ENCODE measurements around the gene PXDN.

Gene PXDN

DNA sequence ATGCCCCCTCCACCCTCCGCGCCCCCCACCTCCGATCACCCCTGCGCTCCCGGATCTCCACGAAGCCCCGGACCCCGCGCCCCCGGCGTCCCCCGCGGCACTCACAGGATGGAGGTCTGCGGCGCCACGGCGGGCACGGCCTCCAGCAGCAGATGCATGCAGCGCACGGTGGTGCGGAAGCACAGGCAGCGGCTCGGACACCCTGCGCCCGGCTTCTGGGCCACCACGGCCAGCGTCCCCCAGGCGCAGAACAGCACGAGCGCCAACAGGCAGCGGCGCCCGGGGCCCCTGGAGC is 217 bp downstream of the PXDN start:
- ChIA-PET POLR2A (no interaction called here), CTCF (no interaction called here)
- H3K36me3 ChIP-seq (ENCODE audit: control insufficient read depth in 2 of 2, insufficient read depth in 1 of 2, low read length in 2 of 2): peaks cover 0 to 3% of the 10 kb centered on the region in 2 experiments; a peak in 1 of 3 replicates
- H3K4me3 ChIP-seq (ENCODE audit: low read depth, low read length): peak overlapping the region; percentile 45
- H3K4me1 ChIP-seq (ENCODE audit: control insufficient read depth, insufficient read depth, low read length): no peaks in the 10 kb centered on the region
- H3K9me3 ChIP-seq (ENCODE audit: control insufficient read depth, insufficient read depth, low read depth, low read length): no peaks in the 10 kb centered on the region
- peak overlapping the region; percentile 37; the same call in 1 of the 2 replicates for H3K27ac ChIP-seq (ENCODE audit: extremely low read depth, low read depth, low read length)
- TF ChIP-seq, protein P1, sequence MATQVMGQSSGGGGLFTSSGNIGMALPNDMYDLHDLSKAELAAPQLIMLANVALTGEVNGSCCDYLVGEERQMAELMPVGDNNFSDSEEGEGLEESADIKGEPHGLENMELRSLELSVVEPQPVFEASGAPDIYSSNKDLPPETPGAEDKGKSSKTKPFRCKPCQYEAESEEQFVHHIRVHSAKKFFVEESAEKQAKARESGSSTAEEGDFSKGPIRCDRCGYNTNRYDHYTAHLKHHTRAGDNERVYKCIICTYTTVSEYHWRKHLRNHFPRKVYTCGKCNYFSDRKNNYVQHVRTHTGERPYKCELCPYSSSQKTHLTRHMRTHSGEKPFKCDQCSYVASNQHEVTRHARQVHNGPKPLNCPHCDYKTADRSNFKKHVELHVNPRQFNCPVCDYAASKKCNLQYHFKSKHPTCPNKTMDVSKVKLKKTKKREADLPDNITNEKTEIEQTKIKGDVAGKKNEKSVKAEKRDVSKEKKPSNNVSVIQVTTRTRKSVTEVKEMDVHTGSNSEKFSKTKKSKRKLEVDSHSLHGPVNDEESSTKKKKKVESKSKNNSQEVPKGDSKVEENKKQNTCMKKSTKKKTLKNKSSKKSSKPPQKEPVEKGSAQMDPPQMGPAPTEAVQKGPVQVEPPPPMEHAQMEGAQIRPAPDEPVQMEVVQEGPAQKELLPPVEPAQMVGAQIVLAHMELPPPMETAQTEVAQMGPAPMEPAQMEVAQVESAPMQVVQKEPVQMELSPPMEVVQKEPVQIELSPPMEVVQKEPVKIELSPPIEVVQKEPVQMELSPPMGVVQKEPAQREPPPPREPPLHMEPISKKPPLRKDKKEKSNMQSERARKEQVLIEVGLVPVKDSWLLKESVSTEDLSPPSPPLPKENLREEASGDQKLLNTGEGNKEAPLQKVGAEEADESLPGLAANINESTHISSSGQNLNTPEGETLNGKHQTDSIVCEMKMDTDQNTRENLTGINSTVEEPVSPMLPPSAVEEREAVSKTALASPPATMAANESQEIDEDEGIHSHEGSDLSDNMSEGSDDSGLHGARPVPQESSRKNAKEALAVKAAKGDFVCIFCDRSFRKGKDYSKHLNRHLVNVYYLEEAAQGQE (tag by site-specific recombination; IDR thresholded peaks at IDR 0.05): 0 out of 2 replicates have a peak, but pooled peaks have one; percentile 48
- TF ChIP-seq YY2 (tag by site-specific recombination; IDR thresholded peaks at IDR 0.05) (no peak), ZNF133 (tag by site-specific recombination; IDR thresholded peaks at IDR 0.05) (no peak), ZNF48 (tag by site-specific recombination; IDR thresholded peaks at IDR 0.05) (no peak), ZBTB8A (tag by site-specific recombination; IDR thresholded peaks at IDR 0.05) (peak; percentile 29; the same call in 1 of the 2 replicates), ZEB2 (tag by site-specific recombination; IDR thresholded peaks at IDR 0.05) (no peak), ZNF184 (tag by site-specific recombination; IDR thresholded peaks at IDR 0.05) (no peak), ZNF335 (tag by site-specific recombination; conservative IDR thresholded peaks at IDR 0.05) (peak; percentile 79), ZNF341 (tag by site-specific recombination; IDR thresholded peaks at IDR 0.05; ENCODE audit: low read depth) (no peak), ZNF174 (tag by site-specific recombination; IDR thresholded peaks at IDR 0.05) (no peak), ZNF211 (tag by site-specific recombination; IDR thresholded peaks at IDR 0.05; ENCODE audit: low read depth) (no peak), ZNF701 (tag by site-specific recombination; IDR thresholded peaks at IDR 0.05) (no peak), OSR2 (tag by site-specific recombination; IDR thresholded peaks at IDR 0.05) (no peak), ZNF16 (tag by site-specific recombination; IDR thresholded peaks at IDR 0.05; ENCODE audit: low read depth) (no peak), ZNF843 (tag by site-specific recombination; IDR thresholded peaks at IDR 0.05) (no peak), ZNF654 (tag by site-specific recombination; IDR thresholded peaks at IDR 0.05; ENCODE audit: low read depth) (no peak), SP7 (tag by site-specific recombination; IDR thresholded peaks at IDR 0.05) (no peak), ZNF433 (tag by site-specific recombination; IDR thresholded peaks at IDR 0.05; ENCODE audit: low read depth) (no peak), GLIS2 (tag by site-specific recombination; IDR thresholded peaks at IDR 0.05) (0 out of 2 replicates have a peak, but pooled peaks have one; percentile 38)
- TF ChIP-seq, protein P2, sequence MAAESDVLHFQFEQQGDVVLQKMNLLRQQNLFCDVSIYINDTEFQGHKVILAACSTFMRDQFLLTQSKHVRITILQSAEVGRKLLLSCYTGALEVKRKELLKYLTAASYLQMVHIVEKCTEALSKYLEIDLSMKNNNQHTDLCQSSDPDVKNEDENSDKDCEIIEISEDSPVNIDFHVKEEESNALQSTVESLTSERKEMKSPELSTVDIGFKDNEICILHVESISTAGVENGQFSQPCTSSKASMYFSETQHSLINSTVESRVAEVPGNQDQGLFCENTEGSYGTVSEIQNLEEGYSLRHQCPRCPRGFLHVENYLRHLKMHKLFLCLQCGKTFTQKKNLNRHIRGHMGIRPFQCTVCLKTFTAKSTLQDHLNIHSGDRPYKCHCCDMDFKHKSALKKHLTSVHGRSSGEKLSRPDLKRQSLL (tag by site-specific recombination; IDR thresholded peaks at IDR 0.05): no peak
- TF ChIP-seq, protein P3, sequence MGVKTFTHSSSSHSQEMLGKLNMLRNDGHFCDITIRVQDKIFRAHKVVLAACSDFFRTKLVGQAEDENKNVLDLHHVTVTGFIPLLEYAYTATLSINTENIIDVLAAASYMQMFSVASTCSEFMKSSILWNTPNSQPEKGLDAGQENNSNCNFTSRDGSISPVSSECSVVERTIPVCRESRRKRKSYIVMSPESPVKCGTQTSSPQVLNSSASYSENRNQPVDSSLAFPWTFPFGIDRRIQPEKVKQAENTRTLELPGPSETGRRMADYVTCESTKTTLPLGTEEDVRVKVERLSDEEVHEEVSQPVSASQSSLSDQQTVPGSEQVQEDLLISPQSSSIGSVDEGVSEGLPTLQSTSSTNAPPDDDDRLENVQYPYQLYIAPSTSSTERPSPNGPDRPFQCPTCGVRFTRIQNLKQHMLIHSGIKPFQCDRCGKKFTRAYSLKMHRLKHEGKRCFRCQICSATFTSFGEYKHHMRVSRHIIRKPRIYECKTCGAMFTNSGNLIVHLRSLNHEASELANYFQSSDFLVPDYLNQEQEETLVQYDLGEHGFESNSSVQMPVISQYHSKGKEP (tag by site-specific recombination; IDR thresholded peaks at IDR 0.05): no peak
- TF ChIP-seq, protein P4, sequence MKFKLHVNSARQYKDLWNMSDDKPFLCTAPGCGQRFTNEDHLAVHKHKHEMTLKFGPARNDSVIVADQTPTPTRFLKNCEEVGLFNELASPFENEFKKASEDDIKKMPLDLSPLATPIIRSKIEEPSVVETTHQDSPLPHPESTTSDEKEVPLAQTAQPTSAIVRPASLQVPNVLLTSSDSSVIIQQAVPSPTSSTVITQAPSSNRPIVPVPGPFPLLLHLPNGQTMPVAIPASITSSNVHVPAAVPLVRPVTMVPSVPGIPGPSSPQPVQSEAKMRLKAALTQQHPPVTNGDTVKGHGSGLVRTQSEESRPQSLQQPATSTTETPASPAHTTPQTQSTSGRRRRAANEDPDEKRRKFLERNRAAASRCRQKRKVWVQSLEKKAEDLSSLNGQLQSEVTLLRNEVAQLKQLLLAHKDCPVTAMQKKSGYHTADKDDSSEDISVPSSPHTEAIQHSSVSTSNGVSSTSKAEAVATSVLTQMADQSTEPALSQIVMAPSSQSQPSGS (tag by site-specific recombination; IDR thresholded peaks at IDR 0.05; ENCODE audit: low read depth): no peak
- TF ChIP-seq, protein P5, sequence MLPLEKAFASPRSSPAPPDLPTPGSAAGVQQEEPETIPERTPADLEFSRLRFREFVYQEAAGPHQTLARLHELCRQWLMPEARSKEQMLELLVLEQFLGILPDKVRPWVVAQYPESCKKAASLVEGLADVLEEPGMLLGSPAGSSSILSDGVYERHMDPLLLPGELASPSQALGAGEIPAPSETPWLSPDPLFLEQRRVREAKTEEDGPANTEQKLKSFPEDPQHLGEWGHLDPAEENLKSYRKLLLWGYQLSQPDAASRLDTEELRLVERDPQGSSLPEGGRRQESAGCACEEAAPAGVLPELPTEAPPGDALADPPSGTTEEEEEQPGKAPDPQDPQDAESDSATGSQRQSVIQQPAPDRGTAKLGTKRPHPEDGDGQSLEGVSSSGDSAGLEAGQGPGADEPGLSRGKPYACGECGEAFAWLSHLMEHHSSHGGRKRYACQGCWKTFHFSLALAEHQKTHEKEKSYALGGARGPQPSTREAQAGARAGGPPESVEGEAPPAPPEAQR (tag by site-specific recombination; IDR thresholded peaks at IDR 0.05): no peak
- TF ChIP-seq, protein P6, sequence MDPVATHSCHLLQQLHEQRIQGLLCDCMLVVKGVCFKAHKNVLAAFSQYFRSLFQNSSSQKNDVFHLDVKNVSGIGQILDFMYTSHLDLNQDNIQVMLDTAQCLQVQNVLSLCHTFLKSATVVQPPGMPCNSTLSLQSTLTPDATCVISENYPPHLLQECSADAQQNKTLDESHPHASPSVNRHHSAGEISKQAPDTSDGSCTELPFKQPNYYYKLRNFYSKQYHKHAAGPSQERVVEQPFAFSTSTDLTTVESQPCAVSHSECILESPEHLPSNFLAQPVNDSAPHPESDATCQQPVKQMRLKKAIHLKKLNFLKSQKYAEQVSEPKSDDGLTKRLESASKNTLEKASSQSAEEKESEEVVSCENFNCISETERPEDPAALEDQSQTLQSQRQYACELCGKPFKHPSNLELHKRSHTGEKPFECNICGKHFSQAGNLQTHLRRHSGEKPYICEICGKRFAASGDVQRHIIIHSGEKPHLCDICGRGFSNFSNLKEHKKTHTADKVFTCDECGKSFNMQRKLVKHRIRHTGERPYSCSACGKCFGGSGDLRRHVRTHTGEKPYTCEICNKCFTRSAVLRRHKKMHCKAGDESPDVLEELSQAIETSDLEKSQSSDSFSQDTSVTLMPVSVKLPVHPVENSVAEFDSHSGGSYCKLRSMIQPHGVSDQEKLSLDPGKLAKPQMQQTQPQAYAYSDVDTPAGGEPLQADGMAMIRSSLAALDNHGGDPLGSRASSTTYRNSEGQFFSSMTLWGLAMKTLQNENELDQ (tag by site-specific recombination; IDR thresholded peaks at IDR 0.05; ENCODE audit: low read depth): no peak
- TF ChIP-seq, protein P7, sequence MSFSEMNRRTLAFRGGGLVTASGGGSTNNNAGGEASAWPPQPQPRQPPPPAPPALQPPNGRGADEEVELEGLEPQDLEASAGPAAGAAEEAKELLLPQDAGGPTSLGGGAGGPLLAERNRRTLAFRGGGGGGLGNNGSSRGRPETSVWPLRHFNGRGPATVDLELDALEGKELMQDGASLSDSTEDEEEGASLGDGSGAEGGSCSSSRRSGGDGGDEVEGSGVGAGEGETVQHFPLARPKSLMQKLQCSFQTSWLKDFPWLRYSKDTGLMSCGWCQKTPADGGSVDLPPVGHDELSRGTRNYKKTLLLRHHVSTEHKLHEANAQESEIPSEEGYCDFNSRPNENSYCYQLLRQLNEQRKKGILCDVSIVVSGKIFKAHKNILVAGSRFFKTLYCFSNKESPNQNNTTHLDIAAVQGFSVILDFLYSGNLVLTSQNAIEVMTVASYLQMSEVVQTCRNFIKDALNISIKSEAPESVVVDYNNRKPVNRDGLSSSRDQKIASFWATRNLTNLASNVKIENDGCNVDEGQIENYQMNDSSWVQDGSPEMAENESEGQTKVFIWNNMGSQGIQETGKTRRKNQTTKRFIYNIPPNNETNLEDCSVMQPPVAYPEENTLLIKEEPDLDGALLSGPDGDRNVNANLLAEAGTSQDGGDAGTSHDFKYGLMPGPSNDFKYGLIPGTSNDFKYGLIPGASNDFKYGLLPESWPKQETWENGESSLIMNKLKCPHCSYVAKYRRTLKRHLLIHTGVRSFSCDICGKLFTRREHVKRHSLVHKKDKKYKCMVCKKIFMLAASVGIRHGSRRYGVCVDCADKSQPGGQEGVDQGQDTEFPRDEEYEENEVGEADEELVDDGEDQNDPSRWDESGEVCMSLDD (tag by site-specific recombination; IDR thresholded peaks at IDR 0.05): no peak

All from HEK293 (cell line).